ENCODE data around the gene ACER3. TPM values are rescaled to one million over a fixed set of nuclear protein-coding genes. Genes with fewer than 3 reads are reported as not detected.

The ACER3 gene
- total and polyA plus RNA-seq, 2 experiments from 2014 or later: 6.2 to 26.5 TPM

- Histone ChIP-seq H3K36me3 (ENCODE audit: insufficient read depth) (no peaks in the 10 kb centered on the region), H3F3A (replicated peaks; ENCODE audit: low read depth) (no peaks in the 10 kb centered on the region), H3K79me2 (replicated peaks; ENCODE audit: insufficient read depth) (peaks cover 15% of the 10 kb centered on the region), H2AFZ (0 out of 2 replicates have a peak overlapping the region, but pooled peaks have one; percentile 43), H3K4me1 (ENCODE audit: insufficient read depth) (peaks cover 19% of the 10 kb centered on the region), H3K4me2 (no peak overlapping the region), H4K20me1 (replicated peaks; ENCODE audit: insufficient read depth) (0 out of 2 replicates have a peak, but pooled peaks cover 5% of the 10 kb centered on the region), H3K27ac (ENCODE audit: low read depth) (no peak overlapping the region), H3K27me3 (ENCODE audit: insufficient read depth) (no peaks in the 10 kb centered on the region), H3K4me3 (no peak overlapping the region), H3K9me2 (ENCODE audit: insufficient read depth) (no peaks in the 10 kb centered on the region)
- Mint-ChIP-seq H3K9me3 (no peaks in the 10 kb centered on the region), H3K27ac (no peak overlapping the region), H3K36me3 (ENCODE audit: low read depth) (no peaks in the 10 kb centered on the region), H3K27me3 (ENCODE audit: insufficient read depth, low read depth, poor library complexity) (peaks cover 8% of the 10 kb centered on the region), H3K4me1 (peaks cover 18% of the 10 kb centered on the region), H3K4me3 (no peak overlapping the region)
- DNase-seq (ENCODE audit: low spot score): no peak
- no peak for ATAC-seq
- TF ChIP-seq ZNF462 (CRISPR knock-in tag; IDR thresholded peaks at IDR 0.05) (no peak), CREB1 (CRISPR knock-in tag; IDR thresholded peaks at IDR 0.05; ENCODE audit: low read depth) (no peak), EZH2phosphoT487 (IDR thresholded peaks at IDR 0.05; ENCODE audit: unreplicated experiment) (no peak), REST (IDR thresholded peaks at IDR 0.05; ENCODE audit: unreplicated experiment) (no peak), STAT1 (IDR thresholded peaks at IDR 0.05; ENCODE audit: unreplicated experiment) (no peak), ETS1 (IDR thresholded peaks at IDR 0.05) (no peak), NANOG (IDR thresholded peaks at IDR 0.05; ENCODE audit: borderline replicate concordance) (no peak), CTCF (conservative IDR thresholded peaks at IDR 0.05; ENCODE audit: low read depth in 2 of 2) (no peak), ZNF114 (CRISPR knock-in tag; IDR thresholded peaks at IDR 0.05) (no peak), POLR2AphosphoS5 (IDR thresholded peaks at IDR 0.05; ENCODE audit: low read depth) (no peak), ZNF331 (CRISPR knock-in tag; IDR thresholded peaks at IDR 0.05; ENCODE audit: low read depth) (no peak), JUNB (IDR thresholded peaks at IDR 0.05; ENCODE audit: unreplicated experiment) (no peak), EZH2 (IDR thresholded peaks at IDR 0.05; ENCODE audit: low read depth, unreplicated experiment) (no peak)
These were observed 2.8 kb upstream of the ACER3 start for GRCh38 chr11:76857781-76858410.
